D721Med (cell line): ENCODE data around the gene GLMN.
A peak's percentile ranks its signal among the peaks of the same experiment; 100 is the strongest.
"Not testable (repeated sequence)": the region's sequence is repeated elsewhere in the genome, so short reads cannot be mapped to it uniquely, and the experiment has no call there.

Source experiments
- DNase-seq: peaks from one replicate; pipeline ENCODE4 v3.0.0; 2011; ENCODE audit warnings: low spot score; ENCODE audit not compliant: insufficient read length
- FAIRE-seq: peaks from 2 replicates; lab custom pipeline; 2011; peaks lifted over from hg19 to GRCh38; lab: Jason Lieb, UNC
- CTCF ChIP-seq: IDR thresholded peaks from 2 replicates; pipeline ENCODE4 v1.5.1; 2012; ENCODE audit warnings: mild to moderate bottlenecking, control low read depth; ENCODE audit not compliant: insufficient read depth; ENCODE audit errors: missing control alignments

GLMN gene

GRCh38 chr1:92299477-92300150 is 827 bp upstream of the GLMN start:
- DNase-seq (no peak), FAIRE-seq (peak; percentile 38)
- TF ChIP-seq CTCF = no peak

GRCh38 chr1:92298213-92298572 is 594 bp downstream of the GLMN start:
- DNase-seq = no peak
- no peak for TF ChIP-seq CTCF
- FAIRE-seq = no peak

GRCh38 chr1:92291372-92291999 is 7.3 kb downstream of the GLMN start:
- TF ChIP-seq CTCF = peak; percentile 87
- DNase-seq (no peak), FAIRE-seq (peak; percentile 90)

GRCh38 chr1:92281411-92281810 is 17.4 kb downstream of the GLMN start:
- FAIRE-seq, DNase-seq: not testable (repeated sequence)

GRCh38 chr1:92279781-92280180 is 19.0 kb downstream of the GLMN start:
- not testable (repeated sequence) for FAIRE-seq

GRCh38 chr1:92277105-92277723 is 21.6 kb downstream of the GLMN start:
- TF ChIP-seq CTCF = no peak
- DNase-seq (no peak), FAIRE-seq (no peak)

More at GRCh38 chr1:92279781-92280180, 19.0 kb downstream of the GLMN start:
- not testable (repeated sequence) for DNase-seq

GRCh38 chr1:92276082-92276481 is 22.7 kb downstream of the GLMN start:
- DNase-seq = no peak
- FAIRE-seq = no peak
- TF ChIP-seq CTCF = no peak

- DNase-seq (no peak), FAIRE-seq (no peak)
- TF ChIP-seq CTCF = no peak
Measured at GRCh38 chr1:92274939-92275338, 23.8 kb downstream of the GLMN start.
